Activated naive CD4-positive, alpha-beta T cell treated with anti-CD3 and anti-CD28 coated beads, Interleukin-2, amount 50 U/mL, for 72 hours (primary cell): ENCODE measurements around the gene C2orf42. TPM values are rescaled to one million over a fixed set of nuclear protein-coding genes. Genes with fewer than 3 reads are reported as not detected.
"Not testable (repeated sequence)": the region's sequence is repeated elsewhere in the genome, so short reads cannot be mapped to it uniquely, and the experiment has no call there.

Experiments
- ATAC-seq, 2 donors: fragments of 150-1000 bp; cut with Tn5 transposase; 2 replicates each; pipeline ENCODE4 v1.10.0; 2021; ENCODE audit warnings: mild to moderate bottlenecking in 2 of 2, moderate library complexity in 2 of 2
- DNase-seq, 2 donors: peaks; one replicate each; pipeline ENCODE4 v3.0.0; 2021 to 2022; ENCODE audit warnings: low spot score in 2 of 2
- H3K27ac Mint-ChIP-seq, 2 donors: one replicate each; pipeline ENCODE4 v1.8.0; 2022; ENCODE audit warnings: mild to moderate bottlenecking in 2 of 2, mixed read lengths in 2 of 2
- H3K36me3 Mint-ChIP-seq, 2 donors: one replicate each; pipeline ENCODE4 v1.8.0; 2022; ENCODE audit warnings: mixed read lengths in 2 of 2
- H3K9me3 Mint-ChIP-seq, 2 donors: one replicate each; pipeline ENCODE4 v1.8.0; 2022; ENCODE audit warnings: mixed read lengths in 2 of 2
- total RNA-seq, 2 donors: library from RNA; stranded (reverse); gene quantifications; one replicate each; pipeline ENCODE4 v1.2.3, GENCODE V29; 2022

The C2orf42 gene
- total RNA-seq, 2 donors from 2014 or later: 17.5 to 36.0 TPM

GRCh38 chr2:70101686-70102085 lies 89.1 kb downstream of the C2orf42 start:
- not testable (repeated sequence) for H3K9me3 Mint-ChIP-seq, DNase-seq, H3K36me3 Mint-ChIP-seq, ATAC-seq, H3K27ac Mint-ChIP-seq

GRCh38 chr2:70101174-70101573 lies 89.6 kb downstream of the C2orf42 start:
- no peak overlapping the region for H3K27ac Mint-ChIP-seq
- ATAC-seq (no peak), DNase-seq (no peak)
- no peaks in the 10 kb centered on the region for H3K9me3 Mint-ChIP-seq
- H3K36me3 Mint-ChIP-seq: no peaks in the 10 kb centered on the region

Other genes with a start within 250 kb of the C2orf42 start
- 1 to 10 TPM; 1.5 TPM for gene ASPRV1, start 229.4 kb downstream of the C2orf42 start, total RNA-seq
- gene PCBP1, start 103.5 kb downstream of the C2orf42 start, total RNA-seq: 100 to 1,000 TPM; 339 to 451 TPM
- gene TIA1, start 57.6 kb upstream of the C2orf42 start, total RNA-seq: 100 to 1,000 TPM; 108 to 116 TPM
- gene PCYOX1, start 67.1 kb upstream of the C2orf42 start, total RNA-seq: 10 to 100 TPM; 13.7 to 20.2 TPM
- 100 to 1,000 TPM; 388 to 432 TPM for gene SNRPG, start 102.7 kb upstream of the C2orf42 start, total RNA-seq
- 10 to 100 TPM; 33.6 to 47.7 TPM for gene FAM136A, start 111.0 kb upstream of the C2orf42 start, total RNA-seq